ENCODE results near the gene MTF2. TPM values are rescaled to one million over a fixed set of nuclear protein-coding genes. Genes with fewer than 3 reads are reported as not detected.

Gene MTF2
- total RNA-seq, 1 experiment from 2014 or later, result 15.3 TPM

DNA sequence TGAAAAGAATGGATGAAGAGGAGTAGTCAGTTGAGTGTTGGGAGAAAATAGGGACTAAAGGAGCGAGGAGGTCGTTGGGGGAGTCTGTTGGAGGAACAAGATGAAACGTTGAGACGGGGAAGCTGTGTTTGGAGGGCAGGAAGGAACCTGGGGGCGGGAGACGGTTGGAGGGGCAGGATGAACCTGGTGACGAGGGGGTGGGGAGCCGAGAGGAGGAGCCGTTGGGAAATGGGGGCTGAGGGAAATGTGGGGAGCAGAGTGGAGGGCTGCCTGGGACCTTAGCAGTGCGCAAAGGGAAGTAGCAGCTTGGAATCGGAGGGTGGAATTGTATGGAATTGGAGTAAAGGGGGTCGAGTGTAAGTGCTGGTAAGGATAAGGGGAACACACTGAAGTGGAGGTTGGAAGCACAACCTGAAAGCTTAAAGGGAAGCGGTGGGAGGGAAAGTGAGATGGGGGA lies 630 bp downstream of the MTF2 start:
- in situ Hi-C loops (cut with HindIII; ENCODE audit: low pct_unique_long_range_greater_than_20kb, low sequenced_read_pairs), result no loop called here
- DNase-seq (ENCODE audit: low read depth, low spot score), result peak; percentile 5

DNA sequence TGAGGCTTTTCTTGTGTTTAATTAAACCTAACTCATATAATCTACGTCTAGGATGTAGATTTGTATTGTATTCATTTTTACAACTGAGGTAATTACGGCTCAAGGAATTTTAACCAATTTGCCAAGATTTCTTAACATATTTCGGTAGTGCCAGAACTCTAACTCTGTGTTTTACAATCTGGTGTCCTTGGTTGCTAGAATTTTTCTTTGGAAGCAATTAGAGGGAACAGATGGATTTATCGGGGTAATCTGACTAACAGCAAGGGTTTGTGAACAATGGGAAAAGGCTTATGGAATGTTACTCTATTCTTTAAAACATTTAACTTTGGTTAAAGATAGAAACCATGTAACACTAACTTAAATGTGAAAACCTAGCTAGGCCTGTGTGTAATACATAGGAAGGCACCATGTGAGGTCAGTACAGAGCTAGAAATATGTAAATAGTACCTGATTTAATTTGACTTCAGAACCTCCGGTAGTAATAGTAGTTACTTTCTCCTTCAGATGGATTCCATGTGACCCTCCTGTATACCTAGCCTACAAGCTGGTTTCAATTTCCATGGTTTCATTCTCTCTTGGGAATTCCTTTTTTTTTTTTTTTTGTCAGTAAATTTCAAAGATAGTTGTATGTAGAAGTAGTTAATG lies 1.2 kb downstream of the MTF2 start:
- DNase-seq (ENCODE audit: low read depth, low spot score), result peak; percentile 69
- in situ Hi-C loops (cut with HindIII; ENCODE audit: low pct_unique_long_range_greater_than_20kb, low sequenced_read_pairs), result no loop called here

DNA sequence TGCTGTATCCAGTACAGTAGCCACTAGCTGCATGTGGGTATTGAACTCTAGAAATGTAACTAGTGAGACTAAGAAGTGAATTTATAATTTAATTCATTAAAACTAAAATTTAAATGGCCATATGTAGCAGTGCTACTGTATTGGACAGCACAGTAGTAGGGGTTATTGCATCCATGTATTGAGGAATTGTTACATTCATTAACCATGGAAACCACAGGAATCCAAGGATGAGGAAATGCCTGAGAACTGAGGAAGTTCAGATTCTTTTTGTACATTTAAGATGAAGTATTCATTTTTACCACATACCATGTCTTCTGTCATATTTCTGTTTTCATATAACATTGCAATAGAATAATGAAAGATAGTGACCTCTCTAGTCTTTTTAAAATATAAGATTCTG lies 2.6 kb downstream of the MTF2 start:
- peak; percentile 72 for DNase-seq (ENCODE audit: low read depth, low spot score)
- in situ Hi-C loops (cut with HindIII; ENCODE audit: low pct_unique_long_range_greater_than_20kb, low sequenced_read_pairs), result no loop called here

DNA sequence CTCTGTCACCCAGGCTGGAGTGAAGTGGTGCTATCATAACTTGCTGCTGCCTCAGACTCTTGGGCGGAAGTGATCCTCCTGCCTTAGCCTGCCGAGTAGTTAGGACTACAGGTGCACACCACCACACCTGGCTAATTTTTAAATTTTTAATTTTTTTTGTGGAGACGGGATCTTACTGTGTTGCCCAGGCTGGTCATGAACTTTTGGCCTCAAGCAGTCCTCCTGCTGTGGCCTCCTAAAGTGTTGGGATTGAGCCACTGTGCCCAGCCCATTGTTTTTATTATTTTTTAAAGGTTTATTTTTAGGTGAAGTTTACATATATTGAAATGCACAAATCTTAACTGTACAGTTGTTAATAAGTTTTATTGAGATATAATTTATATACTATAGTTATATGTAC lies 3.2 kb downstream of the MTF2 start:
- no peak for DNase-seq (ENCODE audit: low read depth, low spot score)
- in situ Hi-C loops (cut with HindIII; ENCODE audit: low pct_unique_long_range_greater_than_20kb, low sequenced_read_pairs), result no loop called here

DNA sequence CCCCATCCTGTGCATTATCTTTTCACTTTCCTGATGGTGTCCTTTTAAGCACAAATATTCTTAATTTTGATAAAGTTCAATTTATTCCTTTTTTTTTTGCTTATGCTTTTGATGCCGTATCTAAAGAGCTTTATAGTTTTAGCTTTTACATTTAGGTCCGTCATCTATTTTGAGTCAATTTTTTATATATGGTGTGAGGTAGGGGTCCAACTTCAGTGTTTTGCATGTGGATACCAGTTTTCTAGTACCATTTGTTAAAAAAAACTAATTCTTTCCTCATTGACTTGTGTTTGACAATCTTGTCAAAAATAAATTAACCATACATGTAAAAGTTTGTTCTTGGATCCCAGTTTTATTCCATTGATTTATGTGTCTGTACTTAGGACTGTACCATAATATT lies 4.9 kb downstream of the MTF2 start:
- DNase-seq (ENCODE audit: low read depth, low spot score), result no peak
- in situ Hi-C loops (cut with HindIII; ENCODE audit: low pct_unique_long_range_greater_than_20kb, low sequenced_read_pairs), result no loop called here

DNA sequence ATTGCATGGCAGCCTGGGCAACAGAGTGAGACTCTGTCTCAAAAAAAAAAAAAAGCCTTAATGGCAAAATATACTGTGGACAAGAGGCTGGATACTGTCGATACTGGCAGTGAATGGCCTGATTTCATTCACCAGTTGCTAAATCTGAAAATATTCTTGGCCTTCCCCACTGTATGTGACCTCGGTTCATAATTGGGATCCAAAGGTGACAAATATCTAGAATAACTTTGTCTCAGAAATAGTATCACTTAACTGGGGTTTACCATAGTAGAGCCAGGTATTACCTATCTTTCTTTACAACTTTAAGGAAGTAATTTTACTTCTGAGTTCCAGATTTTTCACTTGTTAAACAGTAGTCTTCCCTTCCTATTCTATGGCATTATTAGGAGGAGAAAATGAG lies 8.4 kb downstream of the MTF2 start:
- DNase-seq (ENCODE audit: low read depth, low spot score), result no peak
- in situ Hi-C loops (cut with HindIII; ENCODE audit: low pct_unique_long_range_greater_than_20kb, low sequenced_read_pairs), result no loop called here

DNA sequence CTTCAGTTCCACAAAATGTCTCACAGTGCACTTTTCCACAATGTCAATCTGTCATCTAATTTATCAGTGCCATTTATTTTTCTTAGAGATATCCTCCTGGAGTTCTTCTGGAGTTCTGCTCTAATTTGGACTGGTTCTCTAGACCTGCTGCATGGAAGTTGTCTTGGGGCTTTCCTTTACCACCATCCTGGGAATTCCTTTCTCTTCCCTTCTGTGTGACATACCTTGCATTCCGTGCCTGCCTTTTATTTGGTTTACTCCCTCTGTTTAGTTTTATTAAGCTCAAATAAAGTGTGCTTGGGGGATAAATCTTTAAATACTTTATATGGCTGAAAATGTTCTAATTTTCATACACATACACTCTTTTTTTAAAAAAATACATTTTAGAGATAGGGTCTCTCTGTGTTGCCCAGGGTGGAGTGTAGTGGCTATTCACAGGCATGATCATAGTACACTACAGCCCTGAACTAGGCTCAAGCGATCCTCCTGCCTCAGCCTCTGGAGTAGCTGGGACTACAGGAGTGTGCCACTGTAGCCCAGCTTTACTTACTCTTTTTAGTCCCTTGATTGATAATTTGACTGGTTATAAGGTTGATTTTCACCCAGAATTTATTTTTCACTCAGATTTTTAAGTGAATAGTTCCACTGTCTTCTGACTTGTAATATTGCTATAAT lies 14.4 kb downstream of the MTF2 start:
- no peak for DNase-seq (ENCODE audit: low read depth, low spot score)
- in situ Hi-C loops (cut with HindIII; ENCODE audit: low pct_unique_long_range_greater_than_20kb, low sequenced_read_pairs), result no loop called here

DNA sequence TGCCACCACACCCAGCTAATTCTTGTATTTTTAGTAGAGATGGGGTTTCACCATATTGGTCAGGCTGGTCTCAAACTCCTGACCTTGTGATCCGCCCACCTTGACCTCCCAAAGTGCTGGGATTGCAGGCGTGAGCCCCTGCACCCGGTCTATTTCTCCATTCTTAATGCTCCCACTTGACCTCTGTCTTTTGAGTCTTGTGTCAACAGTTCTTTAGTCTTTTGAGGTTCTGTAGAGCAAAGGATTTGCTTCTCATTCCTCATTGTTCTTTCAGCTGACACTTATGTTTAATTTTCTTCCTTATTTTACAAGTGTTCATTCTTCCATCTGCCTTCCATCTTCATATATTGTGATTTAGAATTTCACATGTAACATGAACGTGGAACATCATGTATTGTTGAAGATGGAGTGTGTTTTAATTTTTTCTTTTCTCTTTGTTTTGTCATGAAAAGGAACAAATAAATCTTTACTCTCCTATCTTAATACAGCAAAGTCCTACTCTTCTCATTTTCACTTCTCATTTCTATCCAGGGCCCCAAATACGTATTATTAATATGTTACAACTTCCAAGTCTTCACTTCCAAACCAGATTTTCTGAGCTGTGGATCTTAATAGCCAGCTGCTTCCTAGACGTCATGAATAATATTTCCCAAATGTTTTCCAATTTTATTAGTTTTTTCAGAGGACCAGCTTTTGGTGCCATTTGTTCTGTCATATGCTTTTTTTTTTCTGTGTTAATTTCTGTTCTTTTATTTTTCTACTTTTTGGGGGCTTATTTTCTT lies 16.9 kb downstream of the MTF2 start:
- in situ Hi-C loops (cut with HindIII; ENCODE audit: low pct_unique_long_range_greater_than_20kb, low sequenced_read_pairs), result no loop called here

DNA sequence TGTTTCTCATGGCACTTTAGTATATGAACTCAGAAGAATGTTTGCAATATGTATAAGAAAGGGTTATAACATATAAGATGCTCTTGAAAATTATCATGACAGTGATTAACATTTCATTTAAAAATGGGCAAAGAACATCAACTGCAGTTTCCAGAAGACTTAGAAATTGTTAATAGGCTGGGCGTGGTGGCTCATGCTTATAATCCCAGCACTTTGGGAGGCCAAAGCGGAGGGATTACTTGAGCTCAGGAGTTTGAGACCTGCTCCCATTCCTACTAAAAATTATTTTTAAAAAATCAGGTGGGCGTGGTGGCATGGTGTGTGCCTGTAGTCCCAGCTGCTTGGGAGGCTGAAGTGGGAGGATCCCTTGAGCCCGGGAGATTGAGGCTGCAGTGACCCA lies 23.1 kb downstream of the MTF2 start:
- no peak for DNase-seq (ENCODE audit: low read depth, low spot score)
- in situ Hi-C loops (cut with HindIII; ENCODE audit: low pct_unique_long_range_greater_than_20kb, low sequenced_read_pairs), result no loop called here

More for the DNA sequence above, 16.9 kb downstream of the MTF2 start:
- DNase-seq (ENCODE audit: low read depth, low spot score), result no peak

DNA sequence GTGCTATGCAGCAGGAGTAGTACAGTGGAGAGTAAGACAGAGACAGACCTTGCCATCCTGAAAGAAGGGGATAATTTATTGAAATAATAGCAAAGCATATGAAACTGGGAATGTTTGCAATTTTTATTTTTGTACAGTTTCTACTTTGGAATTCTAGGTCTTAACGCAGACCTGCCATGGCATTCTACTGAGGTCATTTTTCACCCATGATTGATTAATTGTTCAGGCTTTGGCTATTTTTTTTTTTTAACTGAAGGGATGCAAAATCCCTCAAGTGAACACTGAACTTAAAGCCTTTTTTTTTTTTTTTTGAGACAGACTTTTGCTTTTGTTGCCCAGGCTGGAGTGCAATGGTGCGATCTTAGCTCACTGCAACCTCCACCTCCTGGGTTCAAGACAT lies 27.1 kb downstream of the MTF2 start:
- in situ Hi-C loops (cut with HindIII; ENCODE audit: low pct_unique_long_range_greater_than_20kb, low sequenced_read_pairs), result no loop called here
- no peak for DNase-seq (ENCODE audit: low read depth, low spot score)

DNA sequence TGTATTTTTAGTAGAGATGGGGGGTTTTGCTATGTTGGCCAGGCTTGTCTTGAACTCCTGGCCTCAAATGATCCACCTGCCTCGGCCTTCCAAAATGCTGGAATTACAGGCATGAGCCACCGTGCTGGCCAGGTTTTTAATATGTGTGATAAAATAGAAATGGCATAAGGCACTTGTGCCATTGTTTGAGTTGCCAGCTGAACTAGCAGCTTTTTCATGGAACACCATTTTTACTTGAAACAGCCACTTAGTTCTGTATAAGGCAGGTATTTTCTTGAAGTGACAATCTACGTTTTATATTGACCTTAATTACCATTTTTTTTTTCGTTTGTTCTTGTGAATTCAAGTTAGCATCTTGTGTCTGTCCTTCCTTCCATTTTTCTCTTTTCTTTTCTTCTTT lies 28.3 kb downstream of the MTF2 start:
- in situ Hi-C loops (cut with HindIII; ENCODE audit: low pct_unique_long_range_greater_than_20kb, low sequenced_read_pairs), result no loop called here
- no peak for DNase-seq (ENCODE audit: low read depth, low spot score)

DNA sequence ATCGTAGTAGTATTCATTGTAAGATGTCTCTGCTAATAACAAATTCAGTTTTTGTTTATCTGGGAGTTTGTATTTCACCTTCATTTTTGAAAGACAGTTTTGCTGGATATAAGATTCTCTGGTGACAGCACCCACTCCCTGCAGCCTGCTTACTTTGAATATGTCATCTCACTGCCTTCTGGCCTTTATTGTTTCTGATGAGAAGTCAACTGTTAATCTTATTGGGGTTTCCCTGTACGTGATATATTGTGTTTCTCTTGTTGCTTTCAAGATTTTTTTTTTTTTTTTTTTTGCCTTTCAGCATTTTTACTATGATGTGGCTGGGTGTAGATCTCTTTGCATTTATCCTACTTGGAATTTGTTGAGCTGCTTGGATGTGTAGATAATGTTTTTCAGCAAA lies 29.3 kb downstream of the MTF2 start:
- in situ Hi-C loops (cut with HindIII; ENCODE audit: low pct_unique_long_range_greater_than_20kb, low sequenced_read_pairs), result no loop called here
- DNase-seq (ENCODE audit: low read depth, low spot score), result no peak

DNA sequence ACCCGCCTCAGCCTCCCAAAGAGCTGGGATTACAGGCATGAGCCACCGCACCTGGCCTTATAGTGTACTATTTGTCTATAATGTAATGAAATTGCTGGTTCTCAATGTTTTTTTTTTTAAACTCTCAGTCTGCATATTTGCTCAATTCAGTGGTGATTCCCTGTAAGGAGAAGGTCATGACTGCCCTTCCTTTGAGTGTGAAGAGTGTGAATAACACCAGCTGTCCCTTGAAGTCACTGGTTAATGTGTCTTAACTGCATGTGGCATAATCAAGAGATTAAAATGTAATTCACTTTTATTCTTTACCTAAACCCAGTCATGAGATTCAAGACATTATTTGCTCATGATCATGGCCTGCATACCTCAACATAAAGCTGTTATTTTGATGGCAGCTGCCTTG lies 30.5 kb downstream of the MTF2 start:
- no peak for DNase-seq (ENCODE audit: low read depth, low spot score)
- in situ Hi-C loops (cut with HindIII; ENCODE audit: low pct_unique_long_range_greater_than_20kb, low sequenced_read_pairs), result no loop called here

DNA sequence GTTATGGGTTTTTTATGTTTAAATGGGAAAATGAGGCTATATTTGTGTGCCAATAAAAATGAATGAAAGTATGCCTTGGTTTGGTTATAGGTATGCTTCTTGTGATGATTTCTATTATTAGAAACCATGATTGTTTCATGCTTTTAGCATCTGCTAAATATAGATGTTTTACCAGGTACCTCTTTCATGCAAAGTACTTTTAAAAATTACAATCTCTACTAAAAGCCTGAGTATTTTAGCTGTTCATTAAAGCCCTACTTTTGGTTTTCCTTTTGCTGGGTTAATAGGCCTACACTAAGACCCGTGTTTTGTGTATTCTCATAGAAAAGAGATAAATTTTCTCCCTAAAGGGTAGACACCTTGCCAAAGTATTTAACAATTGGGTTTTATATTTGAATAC lies 32.0 kb downstream of the MTF2 start:
- in situ Hi-C loops (cut with HindIII; ENCODE audit: low pct_unique_long_range_greater_than_20kb, low sequenced_read_pairs), result no loop called here
- DNase-seq (ENCODE audit: low read depth, low spot score), result no peak

DNA sequence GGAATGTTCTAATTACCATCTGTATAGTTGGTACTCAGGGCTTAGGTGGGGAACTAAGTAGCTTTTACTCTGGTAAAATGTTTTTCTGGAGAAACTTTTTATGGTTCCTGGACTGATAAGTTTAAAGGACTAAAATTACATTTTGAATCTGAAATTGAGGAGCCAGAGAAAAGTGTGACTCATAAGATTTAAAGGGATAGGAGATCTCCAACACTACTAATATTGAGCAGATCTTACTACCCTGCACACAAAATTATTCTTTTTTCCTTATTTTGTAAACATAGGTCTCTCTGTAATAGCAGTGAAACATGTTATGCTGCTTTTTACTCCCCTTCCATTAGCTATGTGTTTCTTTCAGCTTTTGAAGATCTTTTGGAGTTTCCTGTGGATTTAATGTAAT lies 32.5 kb downstream of the MTF2 start:
- in situ Hi-C loops (cut with HindIII; ENCODE audit: low pct_unique_long_range_greater_than_20kb, low sequenced_read_pairs), result no loop called here
- DNase-seq (ENCODE audit: low read depth, low spot score), result no peak

DNA sequence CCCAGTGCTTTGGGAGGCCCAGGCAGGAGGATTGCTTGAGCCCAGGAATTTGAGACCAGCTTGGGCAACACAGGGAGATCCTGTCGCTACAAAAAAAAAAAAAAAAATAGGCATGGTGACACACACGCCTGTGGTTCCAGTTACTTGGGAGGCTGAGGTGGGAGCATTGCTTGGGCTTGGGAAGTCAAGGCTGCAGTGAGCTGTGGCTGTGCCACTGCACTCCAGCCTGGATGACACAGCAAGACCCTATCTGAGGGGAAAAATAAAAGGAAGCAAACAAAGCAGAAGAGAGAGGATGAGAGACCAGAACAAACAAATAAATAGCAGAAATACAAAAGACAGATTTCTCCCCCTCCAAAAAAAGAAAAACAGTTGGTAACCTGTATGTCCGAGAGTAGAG lies 34.0 kb downstream of the MTF2 start:
- in situ Hi-C loops (cut with HindIII; ENCODE audit: low pct_unique_long_range_greater_than_20kb, low sequenced_read_pairs), result no loop called here
- no peak for DNase-seq (ENCODE audit: low read depth, low spot score)

DNA sequence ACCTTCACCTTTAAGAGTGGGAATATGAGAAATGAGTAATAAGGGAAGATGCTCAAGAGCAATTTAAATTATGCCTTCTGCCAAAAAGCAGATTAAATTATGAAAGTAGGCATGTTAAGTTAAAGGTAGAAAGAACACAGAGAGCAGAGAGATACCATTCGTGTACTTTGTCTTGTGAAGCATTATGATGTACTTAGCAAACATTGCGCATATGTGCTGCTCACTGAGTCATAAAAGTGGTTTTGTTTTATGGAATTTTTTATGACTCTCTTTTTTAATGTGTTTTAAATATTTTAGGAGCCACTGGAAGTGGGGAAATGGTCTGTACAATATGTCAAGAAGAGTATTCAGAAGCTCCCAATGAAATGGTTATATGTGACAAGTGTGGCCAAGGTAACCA lies 35.3 kb downstream of the MTF2 start:
- in situ Hi-C loops (cut with HindIII; ENCODE audit: low pct_unique_long_range_greater_than_20kb, low sequenced_read_pairs), result no loop called here
- DNase-seq (ENCODE audit: low read depth, low spot score), result no peak

DNA sequence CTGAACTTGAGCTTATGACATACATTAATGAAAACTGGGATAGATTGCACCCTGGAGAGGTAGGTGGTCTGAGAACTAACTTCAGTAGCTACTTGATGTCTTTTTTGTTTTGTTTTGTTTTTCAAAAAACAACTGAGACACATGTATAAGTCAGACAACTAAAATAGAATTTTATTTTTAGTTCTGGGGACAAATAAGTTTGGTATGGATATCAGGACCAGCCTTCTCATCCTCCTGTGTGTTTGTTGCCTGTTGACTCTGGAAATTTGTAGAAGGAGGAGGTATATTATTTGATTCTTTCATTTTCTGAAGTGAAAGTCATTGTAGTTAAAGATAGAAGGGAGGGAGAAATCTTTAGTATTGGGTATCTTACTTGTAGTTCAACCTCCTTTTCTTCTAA lies 41.5 kb downstream of the MTF2 start:
- in situ Hi-C loops (cut with HindIII; ENCODE audit: low pct_unique_long_range_greater_than_20kb, low sequenced_read_pairs), result no loop called here
- DNase-seq (ENCODE audit: low read depth, low spot score), result no peak

Measured in SK-MEL-5 (cell line).